ENCODE results near the gene LGALS3BP.
"Not testable (repeated sequence)": the region's sequence is repeated elsewhere in the genome, so short reads cannot be mapped to it uniquely, and the experiment has no call there.

Gene LGALS3BP

DNA sequence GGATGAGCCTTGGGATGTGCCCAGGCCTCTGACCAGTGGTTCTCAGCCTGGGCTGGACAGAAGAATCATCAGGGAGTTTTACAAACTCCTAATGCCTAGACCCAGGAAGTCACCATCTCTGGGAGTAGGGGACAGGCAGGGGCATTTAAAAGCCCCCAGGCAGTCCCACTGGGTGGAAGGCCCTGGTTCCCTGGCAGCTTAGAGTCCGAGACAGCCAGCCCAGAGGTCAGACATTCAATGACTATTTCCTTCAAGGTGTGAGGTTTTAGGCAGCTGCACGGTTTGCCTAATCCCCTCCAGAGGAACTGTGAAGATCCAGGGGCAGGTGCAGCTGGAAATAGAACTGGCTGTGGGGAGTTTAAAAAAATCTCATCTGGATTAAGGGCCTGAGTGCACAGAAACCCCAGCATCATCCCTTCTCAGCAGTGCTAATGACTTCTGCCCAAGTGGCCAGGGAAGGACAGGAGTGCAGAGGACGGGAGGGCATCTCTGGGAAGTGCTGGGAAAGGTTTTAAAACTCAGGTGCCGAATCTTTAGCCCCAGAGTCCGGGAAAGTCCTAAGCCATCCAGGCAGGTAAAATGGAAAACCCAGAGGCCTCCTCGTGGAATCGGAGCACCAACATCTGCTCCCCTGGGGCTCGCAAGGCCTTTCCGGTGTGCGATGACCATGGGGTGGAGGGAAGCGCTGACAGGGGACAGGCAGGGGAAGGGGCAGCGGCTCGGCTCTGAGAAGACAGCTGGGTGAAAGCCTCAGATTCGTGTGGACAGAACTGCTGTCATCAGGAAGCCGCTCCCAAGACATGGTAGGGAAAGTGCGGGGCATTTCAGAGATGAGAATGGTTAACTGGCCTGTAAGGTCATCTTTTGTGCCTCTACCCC is 1.5 kb upstream of the LGALS3BP start:
- DNase-seq = no peak

DNA sequence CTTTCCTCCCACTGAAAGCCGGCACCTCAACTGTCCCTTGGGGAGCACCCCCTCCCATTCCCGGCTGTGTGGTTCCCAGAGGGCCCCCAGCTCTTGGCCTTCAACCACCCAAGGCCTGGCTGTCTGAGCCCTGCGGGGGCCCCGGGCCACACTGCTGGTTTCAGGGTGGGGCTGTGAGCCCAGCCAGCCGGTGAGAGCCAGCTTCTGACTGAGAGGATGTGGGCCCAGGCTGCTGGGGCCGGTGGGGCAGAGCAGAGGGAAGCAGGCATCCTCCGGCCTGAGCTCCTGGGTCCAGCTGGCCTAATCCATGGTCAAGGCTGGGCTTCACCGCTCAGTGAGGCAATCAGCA is 875 bp upstream of the LGALS3BP start:
- DNase-seq = no peak

DNA sequence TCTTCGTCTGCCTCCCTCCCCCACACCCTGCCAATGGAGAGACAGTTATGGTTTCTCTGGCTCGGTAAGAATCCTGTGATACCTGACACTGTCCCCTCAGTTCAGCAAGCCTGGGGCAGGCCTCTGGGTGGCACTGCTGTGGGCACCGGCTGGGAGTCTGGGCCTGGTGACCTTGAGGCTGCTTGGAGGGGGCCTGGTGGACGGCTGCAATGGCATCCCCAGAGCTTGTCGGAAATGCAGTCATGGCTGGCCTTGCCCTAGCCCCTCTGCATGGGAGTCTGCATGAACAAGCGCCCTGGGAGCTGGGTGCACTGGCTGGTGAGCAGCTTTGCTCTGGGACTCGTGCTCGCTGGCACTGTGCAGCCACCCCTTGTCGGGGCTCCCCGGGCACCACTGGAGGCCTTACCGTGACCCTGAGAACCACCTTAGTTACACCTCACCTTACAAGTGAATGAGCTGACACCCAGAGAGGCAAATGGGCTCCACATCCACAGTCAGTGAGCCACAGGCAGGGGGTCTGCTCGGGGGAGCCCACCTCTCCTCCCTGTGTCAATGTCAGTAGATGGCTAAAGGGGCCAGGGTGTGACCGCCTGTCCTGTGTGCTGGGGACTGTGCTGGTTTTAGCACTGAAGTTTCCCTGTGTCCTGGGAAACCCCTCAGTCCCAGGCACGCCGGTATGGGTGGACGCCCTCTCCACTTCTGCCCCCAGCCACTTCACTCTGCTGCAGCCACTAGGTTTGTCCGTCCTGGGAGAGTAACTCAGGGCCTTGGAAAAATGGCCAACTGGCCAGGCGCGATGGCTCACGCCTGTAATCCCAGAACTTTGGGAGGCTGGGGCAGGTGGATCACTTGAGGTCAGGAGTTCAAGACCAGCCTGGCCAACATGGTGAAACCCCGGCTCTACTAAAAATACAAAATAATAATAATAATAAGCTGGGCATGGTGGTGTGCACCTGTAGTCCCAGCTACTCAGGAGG is 1.4 kb downstream of the LGALS3BP start:
- no peak for DNase-seq

DNA sequence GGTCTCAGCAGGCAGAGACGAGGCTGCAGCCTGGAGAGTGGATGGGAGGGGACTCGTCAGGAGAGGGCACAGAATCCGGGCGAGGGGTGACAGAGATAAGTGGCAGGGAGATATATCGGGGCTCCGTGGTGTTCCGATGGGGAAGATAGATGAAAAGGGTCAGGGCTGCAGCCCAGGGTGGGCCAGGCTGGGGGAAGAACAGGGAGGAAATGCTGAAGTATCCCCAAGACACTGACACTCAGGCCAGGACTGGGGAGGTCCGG is 2.1 kb downstream of the LGALS3BP start:
- DNase-seq = no peak

DNA sequence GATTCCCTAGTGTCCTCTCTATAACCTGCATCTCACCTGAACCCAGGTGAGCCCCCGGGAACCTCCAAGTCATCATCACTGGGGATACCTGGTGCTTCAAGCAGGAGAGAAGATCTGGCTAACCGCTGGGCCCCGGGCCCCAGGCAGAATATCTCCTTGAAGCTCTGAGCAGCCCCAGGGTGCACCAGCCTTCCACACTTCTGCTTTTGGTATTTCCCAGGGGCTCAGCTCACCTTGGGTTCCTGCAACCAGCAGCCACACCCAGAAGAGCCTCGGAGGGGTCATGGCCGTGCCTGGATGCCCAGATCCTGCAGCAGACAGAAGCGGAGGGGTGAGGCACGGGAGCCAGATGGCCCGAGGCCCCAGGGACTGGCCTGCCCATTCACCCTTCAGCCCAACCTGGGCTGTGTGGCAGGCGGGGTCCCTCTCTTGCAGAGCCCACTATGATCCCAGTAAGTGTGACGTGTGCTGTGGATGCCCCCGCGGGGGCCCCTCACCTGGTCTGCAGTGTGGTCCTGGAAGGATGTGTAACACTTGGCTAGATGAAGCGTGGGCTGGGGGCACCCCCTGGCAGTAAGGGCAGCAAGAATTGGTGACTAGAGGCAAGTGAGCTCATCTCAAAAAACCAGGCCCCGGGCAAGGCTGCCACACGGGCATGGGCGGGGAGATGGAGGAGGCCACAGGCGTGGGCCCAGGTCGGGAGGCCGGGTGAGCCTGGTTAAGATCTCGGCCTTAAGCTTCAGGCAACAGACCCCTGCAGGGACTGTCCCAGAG is 2.6 kb downstream of the LGALS3BP start:
- DNase-seq = no peak

DNA sequence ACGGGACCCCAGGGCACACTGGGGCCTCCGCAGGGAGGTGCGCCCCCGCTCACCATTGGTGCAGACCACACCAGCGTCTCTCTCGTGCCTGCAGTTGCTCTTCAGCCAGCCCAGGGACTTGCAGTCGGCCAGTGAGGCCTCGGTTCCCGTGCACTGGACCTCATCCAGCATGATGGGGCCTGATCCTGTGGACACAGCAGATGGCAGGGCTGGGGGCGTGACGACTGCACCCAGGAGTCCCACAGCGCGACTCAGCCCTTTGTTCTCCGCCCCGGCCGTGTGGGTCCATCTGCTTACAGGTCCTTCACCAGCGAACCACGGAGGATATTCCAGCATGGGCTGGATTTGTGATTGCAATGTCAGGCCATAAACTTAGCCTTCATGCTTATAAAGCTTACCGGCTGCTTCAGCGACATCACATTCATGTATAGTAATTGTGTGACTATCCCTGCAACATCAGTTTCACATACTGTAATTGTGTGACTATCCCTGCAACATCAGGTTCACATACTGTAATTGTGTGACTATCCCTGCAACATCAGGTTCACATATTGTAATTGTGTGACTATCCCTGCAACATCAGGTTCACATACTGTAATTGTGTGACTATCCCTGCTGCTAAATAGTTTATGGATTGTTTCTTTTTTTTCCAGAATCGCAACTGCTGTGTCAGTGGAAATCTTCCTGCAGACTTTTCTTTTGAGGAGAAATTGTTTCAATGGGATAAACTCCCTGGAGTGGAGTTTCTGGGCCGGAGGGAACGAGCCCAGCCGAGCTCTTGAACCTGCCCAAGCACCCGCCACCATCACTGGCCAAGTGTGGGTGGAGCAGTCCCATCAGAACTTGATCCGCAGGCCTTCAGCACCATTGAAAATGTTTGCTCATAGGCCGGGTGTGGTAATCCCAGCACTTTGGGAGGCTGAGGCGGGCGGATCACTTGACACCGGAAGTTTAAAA is 4.8 kb downstream of the LGALS3BP start:
- no peak for DNase-seq

DNA sequence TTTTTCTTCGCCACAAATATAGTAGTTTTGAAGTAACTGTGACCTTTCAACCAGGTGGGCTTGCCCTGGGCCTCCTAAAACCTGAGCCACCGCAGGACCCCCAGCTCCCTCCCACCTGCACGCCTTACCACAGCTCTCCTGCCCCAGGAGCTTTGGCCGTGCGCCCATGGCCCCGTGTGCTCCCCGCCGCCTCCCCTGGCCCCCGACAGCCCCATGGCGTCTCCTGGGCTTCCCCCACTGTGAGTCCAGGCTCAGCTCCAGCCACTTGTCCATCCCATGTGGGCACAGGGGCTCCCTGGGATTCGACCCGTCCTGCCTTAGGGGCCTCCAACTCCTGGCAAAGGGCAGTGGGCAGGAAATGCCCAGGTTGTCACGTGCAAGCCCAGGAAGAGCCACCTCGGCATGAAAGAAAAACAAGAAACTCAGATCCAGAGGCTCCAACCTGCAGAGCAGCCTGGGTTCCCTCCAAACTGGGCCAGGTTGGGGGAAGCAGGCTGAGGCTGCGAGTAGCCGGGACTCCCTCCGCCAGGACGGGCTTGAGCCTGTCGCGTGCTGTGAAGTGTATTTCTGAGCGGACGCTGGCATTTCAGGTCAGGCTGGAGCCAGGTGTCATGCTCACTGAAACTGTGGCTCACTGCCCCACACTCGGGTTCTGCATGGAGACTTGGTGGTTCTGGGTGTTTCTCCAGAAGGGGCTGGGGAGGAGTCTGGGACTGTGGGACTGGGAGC is 5.8 kb downstream of the LGALS3BP start:
- no peak for DNase-seq

DNA sequence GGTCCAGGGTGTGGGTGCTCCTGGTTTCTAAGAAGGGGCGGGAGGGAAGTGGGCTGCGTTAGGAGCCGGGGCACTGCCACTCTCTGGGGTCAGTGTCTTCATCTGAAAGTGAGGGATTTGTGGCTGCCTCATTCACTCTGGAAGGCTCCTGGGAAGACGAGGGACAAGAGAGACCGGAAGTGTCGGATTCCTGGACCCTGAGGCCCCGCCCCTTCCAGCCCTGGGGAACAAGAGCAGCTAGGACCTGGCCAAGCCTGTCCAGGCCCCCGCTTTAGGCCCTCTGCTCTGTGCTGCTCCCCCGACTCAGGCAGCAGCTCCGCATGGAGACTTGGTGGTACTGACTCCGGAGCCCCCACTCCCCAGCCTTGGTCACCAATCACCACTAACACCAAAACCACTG is 6.5 kb downstream of the LGALS3BP start:
- DNase-seq = no peak

DNA sequence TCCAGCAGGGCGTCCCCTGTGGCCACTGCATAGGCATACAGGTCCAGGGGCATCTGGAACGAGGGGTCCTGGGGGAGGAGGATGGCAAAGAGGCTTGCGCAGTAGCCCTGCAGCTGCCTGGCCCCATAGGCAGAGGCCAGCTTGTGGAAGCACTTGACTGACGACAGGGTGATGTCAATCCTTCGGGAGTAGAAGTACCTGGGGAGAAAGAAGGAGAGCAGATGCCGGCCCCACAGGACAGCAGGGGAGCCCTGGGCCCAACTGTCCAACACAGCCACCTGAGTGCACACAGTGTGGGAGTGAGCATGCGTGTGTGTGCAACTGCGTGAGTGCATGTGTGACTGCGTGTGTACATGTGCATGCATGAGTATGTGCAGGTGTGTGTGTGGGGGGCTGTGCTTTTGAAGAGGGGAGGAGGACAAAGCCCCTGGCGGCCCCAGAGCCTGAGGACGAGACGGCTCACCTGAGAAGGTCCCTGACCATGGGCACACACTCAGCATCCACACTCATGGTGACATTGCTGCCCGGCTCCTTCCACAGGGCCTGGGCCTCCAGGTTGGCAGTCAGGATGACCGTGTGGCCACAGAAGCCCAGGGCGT is 7.1 kb downstream of the LGALS3BP start:
- no peak for DNase-seq

DNA sequence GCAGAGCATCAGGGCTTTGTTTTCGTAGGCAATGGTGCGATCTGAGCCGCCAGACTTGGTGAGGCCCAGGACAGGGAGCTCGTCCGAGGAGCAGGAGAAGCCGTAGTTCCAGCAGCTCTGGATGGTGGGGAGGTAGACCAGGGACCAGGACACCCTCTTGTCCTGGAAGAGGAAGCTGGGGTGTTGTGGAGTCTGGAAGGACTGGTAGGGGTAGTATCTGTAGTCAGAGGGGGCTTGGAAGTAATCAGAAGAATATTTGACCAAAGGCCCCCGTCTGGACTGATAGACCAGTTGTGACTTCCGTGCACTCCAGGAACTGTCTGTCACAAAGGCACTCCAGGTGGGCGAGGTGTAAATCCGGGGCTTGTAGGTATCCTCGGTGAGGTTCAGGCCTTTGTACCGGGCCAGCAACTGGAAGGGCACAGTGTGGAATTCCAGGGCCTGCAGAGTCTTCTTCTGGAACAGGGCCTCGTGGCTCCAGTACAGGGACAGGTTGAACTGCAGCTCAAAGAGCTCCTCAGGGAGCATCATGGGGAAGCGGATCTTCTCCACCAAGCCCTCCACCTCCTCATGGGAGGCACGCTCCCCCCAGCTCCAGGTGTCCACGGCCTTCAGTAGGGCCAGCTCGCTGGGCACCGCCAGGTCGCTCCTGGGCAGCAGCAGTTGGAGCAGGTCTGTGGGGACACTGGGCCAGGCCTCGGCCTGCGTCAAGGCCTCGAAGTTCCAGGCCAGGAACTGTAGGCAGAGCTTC is 7.8 kb downstream of the LGALS3BP start:
- no peak for DNase-seq

DNA sequence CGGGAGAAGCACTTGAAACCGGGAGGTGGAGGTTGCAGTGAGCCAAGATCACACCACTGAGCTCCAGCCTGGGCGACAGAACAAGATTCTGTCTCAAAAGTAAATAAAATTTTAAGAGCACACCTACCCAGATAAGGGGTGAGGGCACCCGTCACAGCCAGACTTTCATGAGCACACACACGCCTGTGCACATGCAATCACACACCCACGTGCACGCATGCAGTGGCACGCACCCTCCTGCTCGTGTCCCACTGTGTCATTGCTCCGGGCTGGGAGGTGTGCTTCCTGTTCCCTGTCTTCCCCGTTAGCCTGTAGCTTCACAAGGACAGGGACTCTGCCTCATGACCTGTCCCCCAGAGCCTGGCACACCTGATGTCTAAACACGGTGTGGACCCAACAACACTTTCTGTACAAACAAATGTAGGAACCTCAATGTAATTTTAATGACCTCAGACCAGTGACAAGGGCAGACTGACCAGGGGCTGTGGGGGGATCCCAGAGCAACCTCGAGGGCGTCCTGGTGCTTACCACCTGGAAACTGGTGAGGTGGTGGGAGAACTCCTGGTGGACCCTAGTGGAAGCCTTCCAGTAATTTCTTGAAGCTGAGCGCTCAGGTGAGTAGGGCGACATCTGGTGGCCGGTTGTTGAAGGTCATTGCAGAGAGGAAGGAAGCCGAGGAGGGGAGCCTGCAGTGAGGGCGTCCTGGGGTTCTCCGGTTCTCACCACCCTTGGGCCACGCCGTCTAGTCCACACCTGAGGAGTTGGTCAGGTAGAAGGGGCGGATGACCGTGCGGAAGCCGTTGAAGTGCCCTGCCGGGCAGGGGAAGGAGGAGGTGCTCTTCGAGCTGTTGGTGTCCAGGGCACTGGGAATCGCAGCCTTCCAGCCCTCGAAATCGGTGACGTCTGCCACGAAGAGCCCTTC is 8.6 kb downstream of the LGALS3BP start:
- DNase-seq = peak; percentile 36 to 76 (median 67)

DNA sequence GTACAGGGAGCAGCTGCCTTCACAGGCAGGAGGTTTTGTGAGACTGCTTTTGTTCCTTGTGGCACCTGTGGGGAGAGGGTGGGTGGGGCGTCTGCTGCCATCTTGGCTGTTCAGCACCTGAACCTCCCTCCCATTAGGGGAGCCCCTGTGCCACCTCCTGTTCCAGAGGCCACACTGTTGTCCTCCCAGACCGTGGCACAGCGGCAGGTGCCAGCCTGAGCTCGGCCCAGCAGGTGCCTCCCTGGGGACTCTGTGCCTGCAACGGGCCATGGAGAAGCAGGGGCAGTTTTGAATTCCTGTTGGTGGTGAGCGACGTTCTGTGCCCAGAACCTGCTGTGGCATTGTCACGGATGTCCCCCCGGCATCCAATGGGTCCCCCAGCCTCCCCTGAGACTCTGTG is 9.9 kb downstream of the LGALS3BP start:
- no peak for DNase-seq

DNA sequence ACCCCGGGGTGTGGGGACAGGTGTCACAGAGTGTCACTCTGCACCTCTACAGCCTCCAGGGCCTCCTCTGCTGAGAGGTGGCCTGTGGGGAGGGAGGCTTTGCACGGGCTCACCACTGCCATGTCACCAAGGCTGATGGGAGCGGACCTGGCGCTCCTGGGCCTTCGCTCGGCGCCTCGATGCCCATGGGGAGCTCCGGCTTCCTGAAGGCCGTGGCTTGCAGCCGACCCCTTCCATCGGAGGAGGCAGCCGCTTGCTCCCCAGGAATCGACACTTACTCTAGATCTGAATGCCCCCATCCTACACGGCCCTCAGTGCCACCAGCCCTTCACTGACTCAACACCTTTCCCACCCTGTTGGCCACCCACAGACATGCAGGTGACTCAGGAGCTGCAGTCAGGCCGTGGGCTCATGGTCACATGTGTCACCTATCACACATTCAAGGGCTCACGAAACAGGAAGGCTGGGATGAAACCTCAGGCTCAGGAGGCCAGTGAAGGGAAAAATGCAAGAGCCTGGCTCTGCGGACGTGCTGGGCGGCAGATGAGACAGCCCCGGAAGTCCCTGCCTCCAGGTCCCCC is 11.9 kb downstream of the LGALS3BP start:
- no peak for DNase-seq

DNA sequence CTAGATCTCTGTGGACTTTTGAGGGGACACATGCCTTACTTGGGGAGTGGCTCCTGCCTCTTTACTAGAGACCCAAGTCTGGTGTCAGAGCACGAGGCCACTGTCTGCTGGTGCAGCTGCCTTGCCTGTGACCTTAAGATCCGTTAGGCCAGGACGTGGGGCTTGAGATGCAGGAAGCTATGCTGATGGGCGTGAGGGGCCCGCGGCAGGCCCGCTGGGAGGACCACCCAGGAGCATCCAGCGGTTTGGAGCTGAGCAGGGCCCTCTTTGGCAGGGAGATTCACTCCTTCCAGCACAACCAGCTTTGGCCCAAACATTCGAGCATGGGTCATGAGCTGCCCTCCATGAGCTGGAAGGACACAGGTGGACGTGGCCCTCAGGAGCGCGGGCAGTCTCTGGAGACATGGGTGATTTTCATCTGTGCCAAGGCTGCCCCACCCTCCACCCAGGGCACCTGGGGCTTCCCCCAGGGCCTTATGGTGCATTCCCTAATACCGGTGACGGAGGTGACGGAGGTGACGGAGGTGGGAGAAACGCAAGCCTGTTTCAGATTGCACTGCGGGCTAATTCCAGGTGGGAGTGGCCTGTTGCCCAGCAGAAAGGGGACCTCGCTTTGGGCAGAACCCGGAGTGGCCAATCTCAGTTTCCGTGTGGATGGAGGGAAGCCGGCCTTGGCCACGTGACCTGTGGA is 12.7 kb downstream of the LGALS3BP start:
- DNase-seq = no peak

DNA sequence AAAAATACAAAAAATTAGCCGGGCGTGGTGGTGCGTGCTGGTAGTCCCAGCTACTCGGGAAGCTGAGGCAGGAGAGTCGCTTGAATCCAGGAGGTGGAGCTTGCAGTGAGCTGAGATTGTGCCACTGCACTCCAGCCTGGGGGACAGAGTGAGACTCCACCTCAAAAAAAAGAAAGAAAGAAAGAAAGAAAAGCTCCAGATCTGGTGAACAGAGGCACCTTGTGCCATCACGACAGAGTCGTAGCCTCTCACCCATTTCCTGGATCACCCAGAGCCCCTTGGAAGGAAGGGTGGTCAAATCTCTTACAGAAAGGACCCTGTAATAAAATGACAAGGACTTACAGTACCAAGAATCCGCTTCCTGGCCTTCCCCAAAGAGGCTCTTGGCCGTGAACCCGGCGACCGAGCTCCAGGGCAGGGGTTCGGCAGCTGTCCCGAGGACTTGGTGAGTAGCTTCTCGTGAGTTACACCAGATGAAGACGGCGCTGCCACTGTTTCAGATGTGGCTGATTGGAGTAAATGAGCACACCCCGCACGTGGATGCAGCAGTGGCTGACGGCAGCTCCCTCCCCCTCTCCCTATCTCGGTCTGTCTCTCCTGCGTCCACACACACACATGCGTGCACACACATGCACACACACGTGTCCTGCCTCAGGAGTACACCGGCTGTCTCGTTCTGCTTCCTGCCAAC is 13.5 kb downstream of the LGALS3BP start:
- no peak for DNase-seq

DNA sequence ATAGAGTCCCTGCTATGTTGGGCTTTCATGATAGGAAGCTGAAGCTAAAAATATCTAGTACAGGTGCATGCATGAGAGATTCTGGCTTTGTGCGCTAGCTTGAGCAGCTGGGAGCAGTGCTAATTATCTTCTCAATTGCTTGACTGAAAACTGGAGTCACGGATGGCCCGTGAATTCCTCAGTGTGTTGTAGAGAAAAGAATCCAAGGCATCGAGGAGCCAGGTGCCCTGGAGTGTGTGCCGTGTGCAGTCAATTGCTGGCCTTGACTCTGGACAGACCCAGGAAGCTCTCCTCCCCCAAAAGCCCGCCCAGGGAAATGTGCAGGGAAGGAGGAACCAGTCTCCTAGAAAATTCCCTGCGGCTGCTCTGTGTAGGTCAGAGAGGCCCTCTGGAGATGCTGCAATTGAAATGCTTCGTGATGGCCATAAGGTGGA is 14.2 kb downstream of the LGALS3BP start:
- no peak for DNase-seq

DNA sequence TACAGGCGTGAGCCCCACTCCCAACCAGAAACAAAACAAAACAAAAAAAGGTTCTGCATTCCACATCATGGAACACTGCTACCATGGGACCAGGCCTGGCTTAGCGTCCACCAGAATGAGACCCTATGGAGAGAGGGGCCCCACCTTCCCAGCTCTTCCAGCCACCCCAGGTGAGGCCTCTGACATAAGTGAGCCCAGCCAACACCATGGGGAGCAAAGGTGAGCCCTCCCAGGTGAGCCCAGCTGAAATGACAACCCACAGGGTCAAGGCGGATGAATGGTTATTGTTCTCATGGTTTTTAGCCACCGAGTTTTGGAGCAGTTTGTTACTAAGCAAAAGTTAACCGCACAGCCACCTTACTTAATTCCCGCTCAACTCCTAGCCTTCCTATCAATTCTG is 16.3 kb downstream of the LGALS3BP start:
- no peak for DNase-seq

DNA sequence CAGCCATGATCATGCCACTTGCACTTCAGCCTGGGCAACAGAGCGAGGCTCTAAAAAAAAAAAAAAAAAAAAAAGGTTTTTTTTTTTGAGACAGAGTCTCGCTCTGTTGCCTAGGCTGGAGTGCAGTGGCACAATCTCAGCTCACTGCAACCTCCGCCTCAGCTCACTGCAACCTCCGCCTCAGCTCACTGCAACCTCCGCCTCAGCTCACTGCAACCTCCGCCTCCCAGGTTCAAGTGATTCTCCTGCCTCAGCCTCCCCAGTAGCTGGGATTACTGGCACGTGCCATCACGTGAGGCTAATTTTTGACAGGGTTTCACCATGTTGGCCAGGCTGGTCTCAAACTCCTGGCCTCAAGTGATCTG is 16.8 kb downstream of the LGALS3BP start:
- DNase-seq = not testable (repeated sequence)
